ENCODE data around the gene CACNA2D3. TPM values are rescaled to one million over a fixed set of nuclear protein-coding genes. Genes with fewer than 3 reads are reported as not detected.

CACNA2D3 gene
- total RNA-seq, 2 donors from 2014 or later = 0.42 to 0.98 TPM

DNA sequence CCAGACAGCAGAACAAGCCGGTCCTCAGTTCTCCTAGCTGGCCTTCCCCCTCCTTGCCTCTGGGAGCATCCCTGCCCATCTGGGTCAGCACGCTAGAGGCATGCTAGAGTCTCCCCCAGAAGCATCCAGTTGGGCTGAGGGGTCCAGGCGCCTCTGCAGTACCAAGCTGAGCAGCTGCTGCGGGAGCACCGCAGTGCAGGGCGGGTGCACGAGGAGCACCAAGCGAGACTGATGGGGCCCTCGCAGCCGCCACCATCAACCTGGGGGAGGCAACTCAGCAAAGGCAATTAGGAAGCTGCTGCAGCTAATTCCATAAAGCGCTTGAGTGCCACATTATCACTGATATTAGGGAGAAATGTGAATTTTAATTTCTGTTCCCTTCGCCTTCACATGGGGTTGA is 12.4 kb downstream of the CACNA2D3 start:
- H3K27ac ChIP-seq = no peak overlapping the region
- no peak for DNase-seq
- no peaks in the 10 kb centered on the region for H3K36me3 ChIP-seq
- intact Hi-C loops (cut with DNase I) = no loop called here
- no peak overlapping the region for H3K4me3 ChIP-seq
- no peaks in the 10 kb centered on the region for H3K27me3 ChIP-seq
- no peaks in the 10 kb centered on the region for H3K4me1 ChIP-seq
- no peak overlapping the region for H3K9ac ChIP-seq (ENCODE audit: low read depth in 2 of 2, low read length in 2 of 2)
- TF ChIP-seq CTCF (IDR thresholded peaks at IDR 0.05) = no peak
- H3K9me3 ChIP-seq = no peaks in the 10 kb centered on the region

GRCh38 chr3:54137311-54137710 is 15.0 kb downstream of the CACNA2D3 start:
- Histone ChIP-seq H3K9me3 (no peaks in the 10 kb centered on the region), H3K4me1 (no peaks in the 10 kb centered on the region), H3K27ac (no peak overlapping the region), H3K27me3 (no peaks in the 10 kb centered on the region), H3K36me3 (no peaks in the 10 kb centered on the region), H3K9ac (ENCODE audit: low read depth in 2 of 2, low read length in 2 of 2) (no peak overlapping the region), H3K4me3 (no peak overlapping the region)
- TF ChIP-seq CTCF (IDR thresholded peaks at IDR 0.05) = no peak
- no peak for DNase-seq
- intact Hi-C loops (cut with DNase I) = no loop called here

GRCh38 chr3:54138937-54139547 is 16.7 kb downstream of the CACNA2D3 start:
- H3K4me3 ChIP-seq = no peak overlapping the region
- H3K9me3 ChIP-seq = no peaks in the 10 kb centered on the region
- no peaks in the 10 kb centered on the region for H3K36me3 ChIP-seq
- no peak overlapping the region for H3K27ac ChIP-seq
- no peak overlapping the region for H3K9ac ChIP-seq (ENCODE audit: low read depth in 2 of 2, low read length in 2 of 2)
- TF ChIP-seq CTCF (IDR thresholded peaks at IDR 0.05) = no peak
- no peaks in the 10 kb centered on the region for H3K4me1 ChIP-seq
- no peak for DNase-seq
- intact Hi-C loops (cut with DNase I) = no loop called here
- no peaks in the 10 kb centered on the region for H3K27me3 ChIP-seq

GRCh38 chr3:54139630-54140029 is 17.3 kb downstream of the CACNA2D3 start:
- no peak overlapping the region for H3K9ac ChIP-seq (ENCODE audit: low read depth in 2 of 2, low read length in 2 of 2)
- H3K4me3 ChIP-seq = no peak overlapping the region
- no peaks in the 10 kb centered on the region for H3K4me1 ChIP-seq
- H3K9me3 ChIP-seq = no peaks in the 10 kb centered on the region
- H3K27ac ChIP-seq = no peak overlapping the region
- intact Hi-C loops (cut with DNase I) = loop anchor here (10.0 kb wide), 1 partner anchor 205 kb away; no protein-coding TSS in a partner anchor
- no peaks in the 10 kb centered on the region for H3K36me3 ChIP-seq
- no peak for DNase-seq
- TF ChIP-seq CTCF (IDR thresholded peaks at IDR 0.05) = no peak
- no peaks in the 10 kb centered on the region for H3K27me3 ChIP-seq

GRCh38 chr3:54144284-54144683 is 21.9 kb downstream of the CACNA2D3 start:
- no peak overlapping the region for H3K4me3 ChIP-seq
- no peak overlapping the region for H3K9ac ChIP-seq (ENCODE audit: low read depth in 2 of 2, low read length in 2 of 2)
- no peaks in the 10 kb centered on the region for H3K4me1 ChIP-seq
- H3K27ac ChIP-seq = no peak overlapping the region
- no peaks in the 10 kb centered on the region for H3K9me3 ChIP-seq
- no peak for DNase-seq
- no peaks in the 10 kb centered on the region for H3K36me3 ChIP-seq
- no peaks in the 10 kb centered on the region for H3K27me3 ChIP-seq
- intact Hi-C loops (cut with DNase I) = loop anchor here (10.0 kb wide), 1 partner anchor 209 kb away; no protein-coding TSS in a partner anchor
- TF ChIP-seq CTCF (IDR thresholded peaks at IDR 0.05) = no peak

All from colonic mucosa (tissue), 4 donors.